ENCODE results near the gene ZNF516.

ZNF516 gene

DNA sequence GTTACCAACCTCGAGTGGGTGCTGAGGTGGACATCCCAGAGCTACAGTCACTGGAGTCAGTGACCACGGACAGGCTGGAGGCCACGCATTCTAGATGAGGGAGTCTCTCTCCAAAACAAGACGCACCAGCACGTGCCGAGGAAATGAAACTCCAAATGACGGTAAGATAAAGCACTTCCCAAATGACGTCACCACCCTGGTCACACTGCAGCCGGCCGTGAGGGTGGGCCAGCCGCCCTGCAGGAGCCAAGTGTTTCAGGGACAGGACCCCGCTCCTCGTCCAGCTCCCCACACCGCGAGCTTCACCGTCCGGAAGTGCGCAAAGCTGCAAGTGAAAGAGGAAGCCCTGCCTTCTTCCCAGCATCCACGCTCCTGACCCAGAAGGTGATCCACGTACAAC, 99.4 kb downstream of the ZNF516 start:
- Histone ChIP-seq H3K9ac (ENCODE audit: low read length) (no peak overlapping the region), H2BK5ac (ENCODE audit: low read length) (no peak overlapping the region), H3K18ac (ENCODE audit: low read length) (no peak overlapping the region), H3K36me3 (ENCODE audit: control insufficient read depth, insufficient read depth, low read length) (no peaks in the 10 kb centered on the region), H2BK15ac (replicated peaks; ENCODE audit: low read depth) (no peak overlapping the region), H3K4ac (ENCODE audit: low read depth, low read length) (no peak overlapping the region), H3K4me1 (ENCODE audit: control insufficient read depth, low read depth, low read length) (no peaks in the 10 kb centered on the region), H3K4me2 (ENCODE audit: low read length) (no peak overlapping the region), H3K23ac (ENCODE audit: low read length) (no peak overlapping the region), H3K4me3 (ENCODE audit: low read length) (no peak overlapping the region), H3K56ac (ENCODE audit: low read length) (no peak overlapping the region), H3K79me2 (ENCODE audit: control insufficient read depth, insufficient read depth, low read length) (no peaks in the 10 kb centered on the region), H4K8ac (ENCODE audit: low read depth, low read length) (no peak overlapping the region), H2AK5ac (ENCODE audit: low read length) (no peak overlapping the region), H3K27me3 (ENCODE audit: insufficient read depth, low read length, poor library complexity) (no peaks in the 10 kb centered on the region), H3K79me1 (ENCODE audit: low read length) (no peaks in the 10 kb centered on the region), H3K27ac (ENCODE audit: low read depth, low read length) (no peak overlapping the region), H4K5ac (ENCODE audit: low read length) (no peak overlapping the region), H2BK120ac (ENCODE audit: low read depth, low read length) (no peak overlapping the region)
- DNase-seq: no peak
- WGBS (ENCODE audit: extremely low coverage, insufficient coverage, low lambda C conversion rate): no CpG with 5 or more reads among the region's 20 CpGs

DNA sequence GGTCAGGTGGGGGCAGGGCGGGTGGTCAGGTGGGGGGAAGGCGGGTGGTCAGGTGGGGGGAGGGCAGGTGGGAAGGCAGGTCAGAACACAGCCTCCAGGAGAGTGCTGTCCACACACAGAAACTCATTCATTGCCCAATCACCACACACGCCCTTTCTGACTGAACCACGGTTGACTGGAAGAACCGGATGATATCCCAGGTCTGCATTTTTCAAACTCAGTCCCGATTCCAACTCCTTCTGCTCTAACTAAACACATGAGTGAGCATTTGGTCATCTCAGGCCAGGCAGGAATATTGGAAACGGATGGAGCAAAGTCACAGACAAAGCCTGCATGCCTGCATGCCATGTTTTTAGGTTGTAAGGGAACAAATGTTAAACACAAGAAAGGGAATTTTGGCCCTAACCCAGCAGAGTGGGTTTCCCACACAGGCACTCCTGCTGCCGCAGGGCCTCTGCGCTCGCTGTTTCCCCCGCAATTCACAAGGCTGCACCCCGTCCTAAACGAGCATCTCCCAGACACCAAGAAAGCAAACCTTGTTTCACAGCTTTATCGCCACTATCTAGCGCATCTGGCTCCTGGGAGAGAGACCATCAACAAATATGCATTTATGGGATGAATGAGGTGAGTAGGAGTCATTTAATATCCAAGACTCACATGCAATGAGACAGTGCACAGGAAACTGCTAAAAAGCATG, 100.1 kb downstream of the ZNF516 start:
- Histone ChIP-seq H3K23ac (ENCODE audit: low read length) (no peak overlapping the region), H4K8ac (ENCODE audit: low read depth, low read length) (no peak overlapping the region), H3K36me3 (ENCODE audit: control insufficient read depth, insufficient read depth, low read length) (no peaks in the 10 kb centered on the region), H3K79me1 (ENCODE audit: low read length) (no peaks in the 10 kb centered on the region), H2AK5ac (ENCODE audit: low read length) (no peak overlapping the region), H4K5ac (ENCODE audit: low read length) (no peak overlapping the region), H3K79me2 (ENCODE audit: control insufficient read depth, insufficient read depth, low read length) (no peaks in the 10 kb centered on the region), H3K4me1 (ENCODE audit: control insufficient read depth, low read depth, low read length) (no peaks in the 10 kb centered on the region), H3K4me2 (ENCODE audit: low read length) (no peak overlapping the region), H3K4ac (ENCODE audit: low read depth, low read length) (no peak overlapping the region), H3K27ac (ENCODE audit: low read depth, low read length) (no peak overlapping the region), H3K9ac (ENCODE audit: low read length) (no peak overlapping the region), H3K4me3 (ENCODE audit: low read length) (no peak overlapping the region), H3K56ac (ENCODE audit: low read length) (no peak overlapping the region), H2BK15ac (replicated peaks; ENCODE audit: low read depth) (no peak overlapping the region), H3K27me3 (ENCODE audit: insufficient read depth, low read length, poor library complexity) (no peaks in the 10 kb centered on the region), H2BK120ac (ENCODE audit: low read depth, low read length) (no peak overlapping the region), H3K18ac (ENCODE audit: low read length) (no peak overlapping the region), H2BK5ac (ENCODE audit: low read length) (no peak overlapping the region)
- WGBS (ENCODE audit: extremely low coverage, insufficient coverage, low lambda C conversion rate): no CpG with 5 or more reads among the region's 15 CpGs
- no peak for DNase-seq

DNA sequence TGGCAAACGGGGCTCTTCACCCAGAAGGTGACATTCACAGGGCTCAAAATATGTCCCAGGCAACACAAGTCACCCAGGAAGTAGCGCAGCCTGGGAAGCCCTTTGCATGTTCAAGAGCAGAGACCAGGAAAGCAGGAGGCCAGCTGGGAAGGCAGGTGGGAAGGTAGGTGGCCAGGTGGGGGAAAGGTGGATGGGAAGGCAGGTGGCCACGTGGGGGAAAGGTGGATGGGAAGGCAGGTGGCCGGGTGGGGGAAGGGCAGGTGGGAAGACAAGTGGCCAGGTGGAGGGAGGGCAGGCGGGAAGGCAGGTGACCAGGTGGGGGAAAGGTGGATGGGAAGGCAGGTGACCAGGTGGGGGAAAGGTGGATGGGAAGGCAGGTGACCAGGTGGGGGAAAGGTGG, 102.7 kb downstream of the ZNF516 start:
- H3K36me3 ChIP-seq (ENCODE audit: control insufficient read depth, insufficient read depth, low read length): no peaks in the 10 kb centered on the region
- no peak overlapping the region for H2BK120ac ChIP-seq (ENCODE audit: low read depth, low read length)
- no peak overlapping the region for H3K56ac ChIP-seq (ENCODE audit: low read length)
- no peak overlapping the region for H3K4me3 ChIP-seq (ENCODE audit: low read length)
- H3K23ac ChIP-seq (ENCODE audit: low read length): no peak overlapping the region
- H3K9ac ChIP-seq (ENCODE audit: low read length): no peak overlapping the region
- H3K27me3 ChIP-seq (ENCODE audit: insufficient read depth, low read length, poor library complexity): no peaks in the 10 kb centered on the region
- DNase-seq: no peak
- WGBS (ENCODE audit: extremely low coverage, insufficient coverage, low lambda C conversion rate): no CpG with 5 or more reads among the region's 5 CpGs
- H2BK15ac ChIP-seq (replicated peaks; ENCODE audit: low read depth): no peak overlapping the region
- no peak overlapping the region for H3K4me2 ChIP-seq (ENCODE audit: low read length)
- H3K4ac ChIP-seq (ENCODE audit: low read depth, low read length): no peak overlapping the region
- H4K8ac ChIP-seq (ENCODE audit: low read depth, low read length): no peak overlapping the region
- no peak overlapping the region for H2AK5ac ChIP-seq (ENCODE audit: low read length)
- H3K79me1 ChIP-seq (ENCODE audit: low read length): no peaks in the 10 kb centered on the region
- H2BK5ac ChIP-seq (ENCODE audit: low read length): no peak overlapping the region
- H3K79me2 ChIP-seq (ENCODE audit: control insufficient read depth, insufficient read depth, low read length): no peaks in the 10 kb centered on the region
- H3K27ac ChIP-seq (ENCODE audit: low read depth, low read length): no peak overlapping the region
- no peak overlapping the region for H3K18ac ChIP-seq (ENCODE audit: low read length)
- no peak overlapping the region for H4K5ac ChIP-seq (ENCODE audit: low read length)
- H3K4me1 ChIP-seq (ENCODE audit: control insufficient read depth, low read depth, low read length): no peaks in the 10 kb centered on the region

DNA sequence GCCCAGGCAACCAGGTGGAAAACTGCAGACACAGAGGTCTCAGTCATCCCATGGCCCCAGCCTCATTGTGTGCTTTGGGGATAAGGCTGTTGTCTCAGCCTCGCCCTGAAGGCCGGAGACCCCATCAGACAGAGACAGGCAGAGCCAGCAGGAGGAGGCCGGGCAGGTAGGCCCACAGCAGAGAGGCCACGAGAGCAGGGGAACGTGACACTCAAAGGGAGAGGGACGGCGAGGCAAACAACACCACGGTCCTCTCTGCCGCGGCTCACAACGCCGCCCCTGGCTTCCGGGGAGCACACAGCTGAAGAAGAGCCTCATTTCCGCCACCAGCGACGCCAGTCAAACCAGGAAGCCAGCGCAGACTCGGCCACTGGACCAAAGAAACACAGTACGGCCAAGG, 103.3 kb downstream of the ZNF516 start:
- Histone ChIP-seq H2BK120ac (ENCODE audit: low read depth, low read length) (no peak overlapping the region), H3K4me3 (ENCODE audit: low read length) (no peak overlapping the region)
- DNase-seq: no peak

DNA sequence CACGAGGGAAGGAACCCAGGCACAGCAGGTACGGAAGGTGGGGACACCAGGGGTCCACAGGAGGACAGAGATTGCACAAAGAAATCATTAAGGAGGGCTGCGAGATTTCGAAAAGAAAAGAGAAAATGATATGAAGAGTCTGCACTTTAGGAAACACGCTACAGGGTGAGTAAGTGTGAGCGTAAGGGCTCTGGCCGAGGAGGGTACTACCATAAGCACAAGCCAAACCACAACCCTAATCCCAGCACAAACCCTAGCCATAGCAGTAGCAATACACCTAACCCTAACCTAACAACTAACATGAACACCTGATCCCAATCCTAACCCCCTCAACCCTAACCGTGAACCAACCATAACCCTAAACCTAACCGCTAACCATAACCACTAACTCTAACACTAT, 104.0 kb downstream of the ZNF516 start:
- no peaks in the 10 kb centered on the region for H3K36me3 ChIP-seq (ENCODE audit: control insufficient read depth, insufficient read depth, low read length)
- H3K79me2 ChIP-seq (ENCODE audit: control insufficient read depth, insufficient read depth, low read length): no peaks in the 10 kb centered on the region
- H3K23ac ChIP-seq (ENCODE audit: low read length): no peak overlapping the region
- no peak overlapping the region for H3K9ac ChIP-seq (ENCODE audit: low read length)
- no peaks in the 10 kb centered on the region for H3K79me1 ChIP-seq (ENCODE audit: low read length)
- no peak overlapping the region for H4K5ac ChIP-seq (ENCODE audit: low read length)
- no peak overlapping the region for H2BK15ac ChIP-seq (replicated peaks; ENCODE audit: low read depth)
- no peak overlapping the region for H2AK5ac ChIP-seq (ENCODE audit: low read length)
- no peak for DNase-seq
- H3K27ac ChIP-seq (ENCODE audit: low read depth, low read length): no peak overlapping the region
- no peak overlapping the region for H3K4me3 ChIP-seq (ENCODE audit: low read length)
- no peak overlapping the region for H2BK5ac ChIP-seq (ENCODE audit: low read length)
- H3K4me2 ChIP-seq (ENCODE audit: low read length): no peak overlapping the region
- WGBS (ENCODE audit: extremely low coverage, insufficient coverage, low lambda C conversion rate): 100% methylated on average over 1 of the region's 9 CpGs
- H3K4ac ChIP-seq (ENCODE audit: low read depth, low read length): no peak overlapping the region
- no peaks in the 10 kb centered on the region for H3K4me1 ChIP-seq (ENCODE audit: control insufficient read depth, low read depth, low read length)
- no peak overlapping the region for H3K18ac ChIP-seq (ENCODE audit: low read length)
- H2BK120ac ChIP-seq (ENCODE audit: low read depth, low read length): no peak overlapping the region
- no peaks in the 10 kb centered on the region for H3K27me3 ChIP-seq (ENCODE audit: insufficient read depth, low read length, poor library complexity)
- no peak overlapping the region for H3K56ac ChIP-seq (ENCODE audit: low read length)
- no peak overlapping the region for H4K8ac ChIP-seq (ENCODE audit: low read depth, low read length)

More for the DNA sequence above, 103.3 kb downstream of the ZNF516 start:
- no peak overlapping the region for H2BK5ac ChIP-seq (ENCODE audit: low read length)
- no CpG with 5 or more reads among the region's 19 CpGs for WGBS (ENCODE audit: extremely low coverage, insufficient coverage, low lambda C conversion rate)
- H3K4me1 ChIP-seq (ENCODE audit: control insufficient read depth, low read depth, low read length): no peaks in the 10 kb centered on the region
- H3K27me3 ChIP-seq (ENCODE audit: insufficient read depth, low read length, poor library complexity): no peaks in the 10 kb centered on the region
- H3K56ac ChIP-seq (ENCODE audit: low read length): no peak overlapping the region
- no peaks in the 10 kb centered on the region for H3K79me2 ChIP-seq (ENCODE audit: control insufficient read depth, insufficient read depth, low read length)
- H3K79me1 ChIP-seq (ENCODE audit: low read length): no peaks in the 10 kb centered on the region
- H2AK5ac ChIP-seq (ENCODE audit: low read length): no peak overlapping the region
- H4K8ac ChIP-seq (ENCODE audit: low read depth, low read length): no peak overlapping the region
- H3K23ac ChIP-seq (ENCODE audit: low read length): no peak overlapping the region
- H4K5ac ChIP-seq (ENCODE audit: low read length): no peak overlapping the region
- no peak overlapping the region for H3K9ac ChIP-seq (ENCODE audit: low read length)
- no peak overlapping the region for H3K18ac ChIP-seq (ENCODE audit: low read length)
- no peaks in the 10 kb centered on the region for H3K36me3 ChIP-seq (ENCODE audit: control insufficient read depth, insufficient read depth, low read length)
- H3K4me2 ChIP-seq (ENCODE audit: low read length): no peak overlapping the region
- no peak overlapping the region for H2BK15ac ChIP-seq (replicated peaks; ENCODE audit: low read depth)
- H3K27ac ChIP-seq (ENCODE audit: low read depth, low read length): no peak overlapping the region
- H3K4ac ChIP-seq (ENCODE audit: low read depth, low read length): no peak overlapping the region

DNA sequence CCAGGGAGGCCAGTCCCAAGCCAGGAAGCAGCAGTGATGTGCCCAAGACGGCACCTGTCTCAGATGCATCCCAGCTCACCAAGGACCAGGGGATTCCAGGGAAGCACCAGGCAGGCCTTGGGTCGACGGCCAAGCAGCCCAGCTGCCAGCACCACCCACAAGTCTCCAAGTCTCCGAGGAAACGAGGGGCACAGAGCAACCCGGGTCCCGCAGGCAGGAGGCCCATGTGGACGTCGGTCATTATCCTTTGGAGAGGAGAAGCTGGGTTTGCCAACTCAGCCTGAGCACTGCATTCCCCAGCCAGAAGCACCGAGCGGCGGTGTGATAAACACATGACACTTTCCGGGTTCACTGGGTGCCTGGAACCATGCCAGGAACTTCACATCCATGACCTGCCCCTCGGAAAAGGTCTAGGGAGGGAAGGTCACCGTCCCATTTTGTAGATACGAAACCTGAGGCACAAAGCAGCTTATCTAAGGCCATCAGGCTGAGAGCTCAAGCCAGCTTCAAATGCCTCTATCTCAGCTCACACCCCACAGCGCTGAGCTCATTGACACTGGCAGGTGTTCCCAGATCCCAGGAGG, 104.5 kb downstream of the ZNF516 start:
- Histone ChIP-seq H2BK5ac (ENCODE audit: low read length) (no peak overlapping the region), H3K36me3 (ENCODE audit: control insufficient read depth, insufficient read depth, low read length) (no peaks in the 10 kb centered on the region), H3K56ac (ENCODE audit: low read length) (no peak overlapping the region), H3K27ac (ENCODE audit: low read depth, low read length) (no peak overlapping the region), H3K4me1 (ENCODE audit: control insufficient read depth, low read depth, low read length) (no peaks in the 10 kb centered on the region), H3K23ac (ENCODE audit: low read length) (no peak overlapping the region), H2BK15ac (replicated peaks; ENCODE audit: low read depth) (no peak overlapping the region), H3K4me2 (ENCODE audit: low read length) (no peak overlapping the region), H3K9ac (ENCODE audit: low read length) (no peak overlapping the region), H3K18ac (ENCODE audit: low read length) (no peak overlapping the region), H4K5ac (ENCODE audit: low read length) (no peak overlapping the region), H3K4me3 (ENCODE audit: low read length) (no peak overlapping the region), H3K27me3 (ENCODE audit: insufficient read depth, low read length, poor library complexity) (no peaks in the 10 kb centered on the region), H3K4ac (ENCODE audit: low read depth, low read length) (no peak overlapping the region), H3K79me2 (ENCODE audit: control insufficient read depth, insufficient read depth, low read length) (no peaks in the 10 kb centered on the region), H2AK5ac (ENCODE audit: low read length) (no peak overlapping the region), H4K8ac (ENCODE audit: low read depth, low read length) (no peak overlapping the region), H3K79me1 (ENCODE audit: low read length) (no peaks in the 10 kb centered on the region), H2BK120ac (ENCODE audit: low read depth, low read length) (no peak overlapping the region)
- DNase-seq: no peak
- no CpG with 5 or more reads among the region's 17 CpGs for WGBS (ENCODE audit: extremely low coverage, insufficient coverage, low lambda C conversion rate)

All from mesendoderm (in vitro differentiated cells).